GM18868 (cell line): ENCODE results near the gene GPATCH2.

Source experiments
- ATAC-seq: cut with Tn5 transposase; IDR thresholded peaks from one replicate; pipeline ENCODE4 v1.9.1; 2021; ENCODE audit warnings: mild to moderate bottlenecking, moderate library complexity; ENCODE audit not compliant: unreplicated experiment

Gene GPATCH2

DNA sequence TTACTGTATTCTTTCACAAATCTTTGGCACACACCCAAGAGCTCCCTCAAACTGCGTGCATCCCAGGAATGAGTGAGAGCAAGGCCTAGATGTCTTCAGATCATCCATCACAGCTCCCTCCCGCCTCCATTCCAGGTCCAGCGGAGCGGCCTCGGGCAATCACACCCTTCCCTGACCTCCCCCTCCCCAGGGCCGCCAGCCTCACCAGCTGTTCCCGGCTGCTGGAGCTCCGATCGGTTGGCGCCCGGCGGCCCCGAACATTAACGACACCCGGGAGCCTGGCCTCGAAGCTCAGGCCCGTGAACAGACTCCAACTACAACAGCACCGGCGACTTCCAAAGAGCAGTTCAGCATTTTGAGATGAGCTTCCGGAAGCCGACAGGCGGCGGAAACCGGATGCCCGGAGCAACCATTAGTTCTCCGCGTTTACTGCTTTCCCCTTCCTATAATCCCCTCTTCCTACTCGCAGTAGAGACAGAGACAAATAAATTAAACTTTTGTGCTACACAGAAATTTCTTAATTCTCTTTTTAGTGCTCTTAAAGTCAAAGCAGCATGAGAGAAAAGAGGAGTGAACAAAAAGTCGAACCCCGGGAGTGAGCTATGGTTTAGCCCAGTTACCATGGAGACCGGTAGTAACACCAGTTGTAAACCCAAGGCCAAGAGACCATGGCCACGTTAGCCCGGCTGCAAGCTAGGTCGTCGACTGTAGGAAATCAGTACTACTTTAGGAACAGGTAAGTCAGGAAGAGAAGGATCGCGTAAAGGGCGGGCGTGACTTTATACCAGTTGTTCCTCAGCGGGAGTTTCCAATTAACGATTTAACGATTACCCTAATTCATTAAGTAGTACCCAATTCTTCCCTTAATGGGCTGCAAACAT, at the start of gene GPATCH2, which contains the start of gene SPATA17:
TSS of gene GPATCH2 (minus strand) at position 380 of the 881 bp plus-strand sequence. CDS start at position 261, 119 bp downstream.
TSS of gene SPATA17 (plus strand) at position 634 of the 881 bp plus-strand sequence. CDS start at position 669, 35 bp downstream.
- peak; percentile 98 for ATAC-seq

- ATAC-seq, result no peak
These were observed 43.3 kb upstream of the GPATCH2 start for GRCh38 chr1:217674028-217674729.

GRCh38 chr1:217673387-217673786, 42.5 kb upstream of the GPATCH2 start:
- no peak for ATAC-seq

- ATAC-seq, result no peak
These were observed 37.6 kb upstream of the GPATCH2 start for GRCh38 chr1:217668351-217668940.

DNA sequence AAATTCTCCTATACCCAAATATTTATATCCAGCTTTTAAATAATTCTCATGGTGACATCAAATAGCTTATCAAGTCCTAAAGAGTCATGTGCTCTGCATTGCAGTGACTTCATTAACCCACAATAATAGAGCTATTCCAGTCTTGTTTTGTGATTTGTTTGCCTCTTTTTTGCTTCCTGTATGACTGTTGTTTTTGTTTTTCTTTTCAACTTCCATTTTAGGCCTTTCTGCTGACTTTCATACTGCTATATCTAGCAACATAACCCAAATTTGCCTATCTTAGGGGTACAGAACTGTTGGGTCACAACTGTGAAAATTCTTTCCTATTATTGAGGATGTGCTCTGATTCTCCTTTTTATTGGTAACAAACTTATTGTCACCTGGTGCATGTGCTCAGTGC, 30.5 kb upstream of the GPATCH2 start:
- no peak for ATAC-seq

DNA sequence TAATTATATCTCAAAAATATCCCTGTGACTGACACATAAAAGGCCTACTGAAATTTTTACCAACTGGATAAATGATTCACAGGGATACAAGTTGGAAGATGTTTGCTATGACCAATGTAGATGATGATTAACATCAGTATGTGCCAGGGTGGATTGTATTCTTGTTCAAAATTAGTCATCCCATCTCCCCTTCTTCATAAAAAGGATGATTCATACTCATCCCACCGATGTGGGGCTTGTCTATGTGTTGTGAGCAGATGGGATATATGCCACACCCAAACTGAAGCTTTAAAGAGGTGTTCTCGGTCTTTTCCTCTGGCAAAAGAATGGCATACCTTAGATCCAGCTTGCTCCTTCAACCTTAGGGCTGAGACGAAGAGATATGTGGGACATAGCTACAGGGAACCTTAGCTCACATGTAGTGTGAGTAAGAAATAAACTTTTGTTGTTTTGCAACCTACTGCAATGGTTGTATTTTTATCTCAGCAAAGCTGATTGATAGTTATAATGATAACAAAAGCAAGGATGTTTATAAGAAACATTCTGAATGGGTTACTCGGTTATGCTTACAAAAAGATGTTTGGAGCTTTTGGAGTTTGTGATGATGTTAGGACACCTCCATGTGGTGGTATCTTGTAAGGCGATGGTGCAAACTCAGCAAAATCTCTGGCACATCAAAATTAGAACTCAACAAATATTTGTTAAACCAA, 29.6 kb upstream of the GPATCH2 start:
- peak; percentile 78 for ATAC-seq

- no peak for ATAC-seq
These were observed 19.8 kb upstream of the GPATCH2 start for GRCh38 chr1:217650674-217651073.

DNA sequence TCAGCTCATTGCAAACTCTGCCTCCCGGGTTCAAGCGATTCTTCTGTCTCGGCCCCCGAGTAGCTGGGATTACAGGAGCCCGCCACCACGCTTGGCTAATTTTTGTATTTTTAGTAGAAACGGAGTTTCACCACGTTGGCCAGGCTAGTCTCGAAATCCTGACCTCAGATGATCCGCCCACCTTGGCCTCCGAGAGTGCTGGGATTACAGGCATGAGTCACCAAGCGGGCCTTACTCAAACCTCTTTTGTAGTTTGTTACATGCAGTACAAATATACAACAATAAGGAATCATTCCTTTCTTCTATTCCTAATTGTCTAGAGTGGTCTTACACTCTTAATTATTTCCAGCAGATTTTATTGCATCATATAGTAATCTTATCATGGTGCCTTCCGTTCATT, 16.9 kb upstream of the GPATCH2 start:
- no peak for ATAC-seq

GRCh38 chr1:217642455-217642854, 11.6 kb upstream of the GPATCH2 start:
- no peak for ATAC-seq

DNA sequence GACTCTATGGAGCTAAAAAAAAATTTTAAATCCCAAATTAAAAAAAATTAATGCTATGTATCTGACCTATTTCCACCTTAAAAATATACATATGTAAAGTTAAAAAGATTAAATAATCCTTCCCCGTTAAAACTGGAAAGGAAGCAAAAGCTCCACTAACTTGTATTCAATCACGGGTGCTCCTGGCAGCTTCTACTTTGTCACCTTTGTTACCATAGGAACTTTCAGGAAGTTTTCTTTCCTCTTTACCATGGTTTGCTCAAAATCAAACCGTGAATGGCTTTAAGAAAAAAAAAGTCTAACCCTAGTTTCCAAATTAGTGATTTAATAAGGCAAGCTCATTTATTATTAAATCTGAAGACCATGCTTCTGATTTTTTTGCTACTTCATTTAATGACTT, 3.5 kb downstream of the GPATCH2 start:
- ATAC-seq, result no peak

- no peak for ATAC-seq
These were observed 4.6 kb downstream of the GPATCH2 start for GRCh38 chr1:217626321-217626720.

GRCh38 chr1:217622042-217622441, 8.8 kb downstream of the GPATCH2 start:
- peak; percentile 52 for ATAC-seq

GRCh38 chr1:217620814-217621213, 10.1 kb downstream of the GPATCH2 start:
- peak; percentile 98 for ATAC-seq

DNA sequence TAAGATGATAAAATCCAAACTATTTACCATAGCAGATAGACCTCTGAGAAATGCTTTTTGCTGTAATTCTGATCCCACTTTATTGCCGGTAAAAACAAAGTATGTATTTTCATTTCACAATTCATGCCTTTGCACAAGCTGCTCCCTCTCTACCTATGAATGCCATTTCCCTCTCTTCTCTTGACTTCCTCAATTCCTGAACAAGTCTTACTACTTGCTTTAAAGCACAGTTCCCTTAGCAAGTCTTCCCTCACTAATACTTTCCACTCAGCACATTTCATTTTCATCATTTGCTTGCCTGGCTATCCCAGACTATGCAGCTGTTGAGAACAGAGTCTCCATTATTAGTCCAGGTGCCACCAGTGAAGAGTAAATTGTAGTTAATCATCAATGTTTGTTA, 13.8 kb downstream of the GPATCH2 start:
- no peak for ATAC-seq

GRCh38 chr1:217614200-217614712, 16.6 kb downstream of the GPATCH2 start:
- ATAC-seq, result no peak

GRCh38 chr1:217605390-217605789, 25.5 kb downstream of the GPATCH2 start:
- ATAC-seq, result no peak

GRCh38 chr1:217602380-217602779, 28.5 kb downstream of the GPATCH2 start:
- no peak for ATAC-seq

DNA sequence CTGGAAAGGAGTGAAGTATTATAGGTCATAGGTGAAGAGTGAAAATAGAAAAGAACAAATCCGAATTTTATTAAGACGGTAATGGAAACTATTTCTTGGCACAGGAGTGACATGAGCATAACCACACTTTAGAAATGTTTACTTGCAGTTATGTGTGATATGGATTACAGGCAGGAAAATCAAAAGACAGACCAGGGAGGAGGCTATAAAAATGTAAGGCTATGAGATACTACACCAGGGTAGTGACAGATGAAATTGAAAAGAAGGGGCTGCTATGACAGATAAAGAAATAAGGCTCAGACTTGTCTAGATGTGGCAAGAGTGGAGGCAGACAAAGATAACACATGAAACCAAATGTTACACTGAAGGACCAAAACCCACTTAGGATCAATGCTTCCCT, 31.7 kb downstream of the GPATCH2 start:
- ATAC-seq, result no peak

DNA sequence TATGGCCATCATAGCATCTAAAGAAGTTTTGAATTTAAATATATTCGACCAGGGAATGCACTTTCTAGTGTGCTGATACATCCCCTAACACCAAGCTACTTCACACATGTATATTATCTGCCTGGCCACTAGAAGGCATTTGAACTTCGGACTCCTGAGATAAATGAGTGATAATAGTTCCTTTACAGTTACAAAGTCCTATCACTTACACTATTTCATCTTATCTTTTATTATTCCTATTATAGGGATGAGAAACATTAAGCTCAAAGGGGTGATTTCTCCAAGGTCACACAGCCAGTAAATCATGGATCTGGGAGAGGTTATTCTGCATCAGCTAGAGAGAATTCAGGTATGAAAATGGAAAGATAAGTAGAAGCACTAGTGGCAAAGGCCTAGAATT, 40.3 kb downstream of the GPATCH2 start:
- no peak for ATAC-seq

- ATAC-seq, result no peak
These were observed 44.3 kb downstream of the GPATCH2 start for GRCh38 chr1:217586586-217586985.

- ATAC-seq, result no peak
These were observed 45.3 kb downstream of the GPATCH2 start for GRCh38 chr1:217585577-217585976.
